GM23338 (cell line): ENCODE data around the gene SCN2A. TPM values are rescaled to one million over a fixed set of nuclear protein-coding genes. Genes with fewer than 3 reads are reported as not detected.

Source experiments
- ATAC-seq: fragments of 200-7000 bp; cut with Tn5 transposase; 3 replicates; pipeline ENCODE4 v1.9.1; 2020
- DNase-seq: peaks from one replicate; pipeline ENCODE4 v3.0.0-alpha.2; 2015; ENCODE audit warnings: low spot score
- H2AFZ ChIP-seq: fragments of 200-600 bp; sonication (generic); 2 replicates; pipeline ENCODE4 v1.8.0; 2016; ENCODE audit warnings: antibody characterized with exemption, mild to moderate bottlenecking, moderate library complexity
- H3F3A ChIP-seq: fragments of 200-600 bp; sonication (generic); replicated peaks from 2 replicates; pipeline ENCODE4 v1.8.0; 2017; ENCODE audit warnings: antibody characterized with exemption, mixed run types, low read depth
- H3K27ac ChIP-seq: fragments of 200-600 bp; sonication (generic); 2 replicates; pipeline ENCODE4 v1.6.1; 2016; ENCODE audit warnings: low read depth
- H3K27me3 ChIP-seq: fragments of 200-600 bp; sonication (generic); 2 replicates; pipeline ENCODE4 v1.8.0; 2016; ENCODE audit warnings: mild to moderate bottlenecking, mixed run types, moderate library complexity; ENCODE audit not compliant: insufficient read depth
- H3K36me3 ChIP-seq: fragments of 200-600 bp; sonication (generic); 2 replicates; pipeline ENCODE4 v1.8.0; 2016; ENCODE audit warnings: mild to moderate bottlenecking; ENCODE audit not compliant: insufficient read depth
- H3K4me1 ChIP-seq: fragments of 200-600 bp; sonication (generic); 2 replicates; pipeline ENCODE4 v1.8.0; 2016; ENCODE audit warnings: mild to moderate bottlenecking, moderate library complexity; ENCODE audit not compliant: insufficient read depth
- H3K4me2 ChIP-seq: fragments of 200-600 bp; sonication (generic); 2 replicates; pipeline ENCODE4 v1.7.1; 2017; ENCODE audit warnings: mixed run types
- H3K4me3 ChIP-seq: fragments of 200-600 bp; sonication (generic); 2 replicates; pipeline ENCODE4 v1.6.1; 2016; ENCODE audit warnings: mixed run types
- H3K79me2 ChIP-seq: fragments of 200-600 bp; sonication (generic); replicated peaks from 2 replicates; pipeline ENCODE4 v1.8.0; 2017; ENCODE audit warnings: mild to moderate bottlenecking; ENCODE audit not compliant: insufficient read depth
- H3K9me2 ChIP-seq: fragments of 200-600 bp; sonication (generic); 2 replicates; pipeline ENCODE4 v1.8.0; 2017; ENCODE audit not compliant: insufficient read depth
- H4K20me1 ChIP-seq: fragments of 200-600 bp; sonication (generic); replicated peaks from 2 replicates; pipeline ENCODE4 v1.8.0; 2017; ENCODE audit warnings: mild to moderate bottlenecking; ENCODE audit not compliant: insufficient read depth
- H3K27ac Mint-ChIP-seq: 2 replicates; pipeline ENCODE4 v1.8.0; 2020; ENCODE audit warnings: inconsistent platforms, mild to moderate bottlenecking, moderate library complexity, mixed read lengths
- H3K27me3 Mint-ChIP-seq: 3 replicates; pipeline ENCODE4 v1.8.0; 2022; ENCODE audit warnings: low read depth, mild to moderate bottlenecking, moderate library complexity, mixed read lengths, inconsistent platforms; ENCODE audit not compliant: insufficient read depth, poor library complexity
- H3K36me3 Mint-ChIP-seq: 3 replicates; pipeline ENCODE4 v1.8.0; 2021; ENCODE audit warnings: low read depth, mild to moderate bottlenecking, inconsistent platforms, moderate library complexity, mixed read lengths
- H3K4me1 Mint-ChIP-seq: 3 replicates; pipeline ENCODE4 v1.8.0; 2020; ENCODE audit warnings: mild to moderate bottlenecking, inconsistent platforms, mixed read lengths
- H3K4me3 Mint-ChIP-seq: 3 replicates; pipeline ENCODE4 v1.8.0; 2021; ENCODE audit warnings: moderate library complexity, mild to moderate bottlenecking, inconsistent platforms, mixed read lengths
- H3K9me3 Mint-ChIP-seq: 3 replicates; pipeline ENCODE4 v1.8.0; 2020; ENCODE audit warnings: moderate library complexity, mild to moderate bottlenecking, inconsistent platforms, mixed read lengths
- CREB1 ChIP-seq: fragments of 250-450 bp; sonication (Bioruptor Pico); IDR thresholded peaks from 2 replicates; pipeline ENCODE4 v1.5.0; 2020; ENCODE audit warnings: low read depth, mild to moderate bottlenecking, moderate library complexity
- CTCF ChIP-seq, 2 experiments: fragments of 200-600 bp in 1 of 2; sonication (generic) in 1 of 2; conservative IDR thresholded peaks; 2 replicates each; pipeline versions ENCODE4 v1.5.1 to v1.6.1; 2016 to 2017; ENCODE audit warnings: antibody characterized with exemption in 2 of 2, low read depth in 2 of 2, mild to moderate bottlenecking in 2 of 2, moderate library complexity in 1 of 2
- ETS1 ChIP-seq: IDR thresholded peaks from 2 replicates; pipeline ENCODE4 v1.6.1; 2016; ENCODE audit warnings: antibody characterized with exemption
- EZH2 ChIP-seq: fragments of 200-600 bp; sonication (generic); IDR thresholded peaks from one replicate; pipeline ENCODE4 v1.8.0; 2017; ENCODE audit warnings: antibody characterized with exemption, mild to moderate bottlenecking, low read depth; ENCODE audit not compliant: unreplicated experiment
- EZH2phosphoT487 ChIP-seq: fragments of 200-600 bp; sonication (generic); IDR thresholded peaks from one replicate; pipeline ENCODE4 v1.8.1; 2018; ENCODE audit warnings: antibody characterized with exemption; ENCODE audit not compliant: unreplicated experiment
- JUNB ChIP-seq: IDR thresholded peaks from one replicate; pipeline ENCODE4 v1.6.1; 2016; ENCODE audit warnings: antibody characterized with exemption; ENCODE audit not compliant: unreplicated experiment
- NANOG ChIP-seq: IDR thresholded peaks from 2 replicates; pipeline ENCODE4 v1.6.1; 2016; ENCODE audit warnings: antibody characterized with exemption, borderline replicate concordance
- POLR2AphosphoS5 ChIP-seq: IDR thresholded peaks from 2 replicates; pipeline ENCODE4 v1.6.1; 2016; ENCODE audit warnings: antibody characterized with exemption, low read depth
- REST ChIP-seq: IDR thresholded peaks from one replicate; pipeline ENCODE4 v1.6.1; 2018; ENCODE audit warnings: antibody characterized with exemption; ENCODE audit not compliant: unreplicated experiment
- STAT1 ChIP-seq: IDR thresholded peaks from one replicate; pipeline ENCODE4 v1.6.1; 2016; ENCODE audit warnings: antibody characterized with exemption; ENCODE audit not compliant: unreplicated experiment
- ZNF114 ChIP-seq: fragments of 250-450 bp; sonication (Bioruptor Pico); IDR thresholded peaks from 2 replicates; pipeline ENCODE4 v1.5.0; 2020; ENCODE audit warnings: mild to moderate bottlenecking, moderate library complexity
- ZNF331 ChIP-seq: fragments of 250-450 bp; sonication (Bioruptor Pico); IDR thresholded peaks from 2 replicates; pipeline ENCODE4 v1.5.0; 2020; ENCODE audit warnings: low read depth, mild to moderate bottlenecking, moderate library complexity
- ZNF462 ChIP-seq: fragments of 250-450 bp; sonication (Bioruptor Pico); IDR thresholded peaks from 2 replicates; pipeline ENCODE4 v1.5.0; 2020; ENCODE audit warnings: mild to moderate bottlenecking, moderate library complexity
- polyA plus RNA-seq: library from polyadenylated mRNA; unstranded; fragments of >200 nt; fragmentation: Nextera tagmentation; extraction: Ambion mirVana; gene quantifications from 2 replicates; pipeline ENCODE4 v1.2.1, GENCODE V29; 2016
- total RNA-seq: library from RNA; depleted of rRNA; stranded (reverse); fragments of >200 nt; shearing (Covaris generic); gene quantifications from 2 replicates; pipeline ENCODE4 v1.2.3, GENCODE V29; 2014

Gene SCN2A
- total and polyA plus RNA-seq, 2 experiments from 2014 or later: 0.45 to 0.52 TPM

- DNase-seq (no peak), ATAC-seq (no peak)
- TF ChIP-seq CTCF (conservative IDR thresholded peaks at IDR 0.05; ENCODE audit: low read depth in 2 of 2) (no peak), ZNF462 (no peak), POLR2AphosphoS5 (no peak), EZH2phosphoT487 (no peak), ZNF114 (CRISPR knock-in tag) (no peak), NANOG (no peak), CREB1 (CRISPR knock-in tag) (no peak), JUNB (no peak), EZH2 (no peak), ETS1 (no peak), STAT1 (no peak), ZNF331 (CRISPR knock-in tag) (no peak), REST (no peak)
- Histone ChIP-seq H3K27ac (no peak overlapping the region), H3K4me2 (no peak overlapping the region), H3K4me3 (no peak overlapping the region), H3K4me1 (no peaks in the 10 kb centered on the region), H3K79me2 (no peaks in the 10 kb centered on the region), H3F3A (no peaks in the 10 kb centered on the region), H3K27me3 (no peaks in the 10 kb centered on the region), H4K20me1 (no peaks in the 10 kb centered on the region), H3K36me3 (no peaks in the 10 kb centered on the region), H3K9me2 (no peaks in the 10 kb centered on the region), H2AFZ (no peak overlapping the region)
- Mint-ChIP-seq H3K27ac (no peak overlapping the region), H3K27me3 (no peaks in the 10 kb centered on the region), H3K9me3 (no peaks in the 10 kb centered on the region), H3K4me1 (no peaks in the 10 kb centered on the region), H3K4me3 (no peak overlapping the region), H3K36me3 (no peaks in the 10 kb centered on the region)
These were observed 2.2 kb upstream of the SCN2A start for GRCh38 chr2:165237056-165237455.
